NCI-H1048 (cell line): ENCODE results near the gene PBX2.
A peak's percentile ranks its signal among the peaks of the same experiment; 100 is the strongest.

Experiments
- DNase-seq: peaks from one replicate; lab custom pipeline; 2025; lab: John Stamatoyannopoulos, UW

Gene PBX2

GRCh38 chr6:32170294-32170693 is 19.7 kb downstream of the PBX2 start:
- DNase-seq, result no peak

- DNase-seq, result no peak
Observed at GRCh38 chr6:32168807-32169591, 21.0 kb downstream of the PBX2 start.

- DNase-seq, result no peak
Observed at GRCh38 chr6:32168350-32168749, 21.7 kb downstream of the PBX2 start.

GRCh38 chr6:32167761-32168262 is 22.2 kb downstream of the PBX2 start:
- DNase-seq, result no peak

- no peak for DNase-seq
Observed at GRCh38 chr6:32167154-32167760, 22.7 kb downstream of the PBX2 start.

- no peak for DNase-seq
Observed at GRCh38 chr6:32166411-32167061, 23.5 kb downstream of the PBX2 start.

GRCh38 chr6:32164295-32164694 is 25.7 kb downstream of the PBX2 start, which contains the start of gene EGFL8:
TSS of gene EGFL8 (plus strand) at chr6:32164595. CDS start at chr6:32166166, 1,571 bp downstream.
- DNase-seq, result no peak

- DNase-seq, result no peak
Observed at GRCh38 chr6:32163559-32164258, 26.3 kb downstream of the PBX2 start.

GRCh38 chr6:32158052-32158451 is 31.9 kb downstream of the PBX2 start:
- DNase-seq, result no peak

- DNase-seq, result no peak
Observed at GRCh38 chr6:32156891-32157290, 33.1 kb downstream of the PBX2 start.

GRCh38 chr6:32154514-32155161 is 35.4 kb downstream of the PBX2 start:
- DNase-seq, result peak; percentile 15

GRCh38 chr6:32153564-32154513 is 36.2 kb downstream of the PBX2 start, which contains the start of gene PPT2:
TSS of gene PPT2 (plus strand) at chr6:32154141. CDS start at chr6:32154595, 454 bp downstream.
- DNase-seq, result peak; percentile 77

GRCh38 chr6:32152769-32153563 is 37.0 kb downstream of the PBX2 start:
- no peak for DNase-seq

GRCh38 chr6:32151863-32152768 is 37.9 kb downstream of the PBX2 start, which contains the start of gene PRRT1:
TSS of gene PRRT1 (minus strand) at chr6:32151939. CDS start at chr6:32151827, 112 bp downstream.
- DNase-seq, result no peak

- DNase-seq, result no peak
Observed at GRCh38 chr6:32151181-32151862, 38.7 kb downstream of the PBX2 start.

GRCh38 chr6:32149932-32150870 is 39.8 kb downstream of the PBX2 start:
- no peak for DNase-seq
